Measurements from ENCODE around the gene ATF6.

Gene ATF6

GRCh38 chr1:161735837-161736236 lies 30.3 kb upstream of the ATF6 start:
- TF ChIP-seq CTCF (IDR thresholded peaks at IDR 0.05; ENCODE audit: control insufficient read depth, extremely low read depth, insufficient read depth), result no peak
- DNase-seq (ENCODE audit: low read depth), result no peak

GRCh38 chr1:161736335-161736969 lies 29.7 kb upstream of the ATF6 start:
- no peak for TF ChIP-seq CTCF (IDR thresholded peaks at IDR 0.05; ENCODE audit: control insufficient read depth, extremely low read depth, insufficient read depth)
- no peak for DNase-seq (ENCODE audit: low read depth)
- H3K4me3 ChIP-seq (ENCODE audit: low read depth, low read length), result no peak overlapping the region

More at GRCh38 chr1:161735837-161736236, 30.3 kb upstream of the ATF6 start:
- no peak overlapping the region for H3K4me3 ChIP-seq (ENCODE audit: low read depth, low read length)

- no peak for DNase-seq (ENCODE audit: low read depth)
- TF ChIP-seq CTCF (IDR thresholded peaks at IDR 0.05; ENCODE audit: control insufficient read depth, extremely low read depth, insufficient read depth), result no peak
- no peak overlapping the region for H3K4me3 ChIP-seq (ENCODE audit: low read depth, low read length)
Observed at GRCh38 chr1:161737625-161738024, 28.5 kb upstream of the ATF6 start.

- no peak overlapping the region for H3K4me3 ChIP-seq (ENCODE audit: low read depth, low read length)
- TF ChIP-seq CTCF (IDR thresholded peaks at IDR 0.05; ENCODE audit: control insufficient read depth, extremely low read depth, insufficient read depth), result peak; percentile 67
- peak; percentile 46 for DNase-seq (ENCODE audit: low read depth)
Observed at GRCh38 chr1:161738627-161739287, 27.4 kb upstream of the ATF6 start.

- no peak for DNase-seq (ENCODE audit: low read depth)
- no peak overlapping the region for H3K4me3 ChIP-seq (ENCODE audit: low read depth, low read length)
- TF ChIP-seq CTCF (IDR thresholded peaks at IDR 0.05; ENCODE audit: control insufficient read depth, extremely low read depth, insufficient read depth), result no peak
Observed at GRCh38 chr1:161739865-161740566, 26.1 kb upstream of the ATF6 start.

GRCh38 chr1:161740921-161741320 lies 25.2 kb upstream of the ATF6 start:
- no peak for TF ChIP-seq CTCF (IDR thresholded peaks at IDR 0.05; ENCODE audit: control insufficient read depth, extremely low read depth, insufficient read depth)
- no peak overlapping the region for H3K4me3 ChIP-seq (ENCODE audit: low read depth, low read length)
- DNase-seq (ENCODE audit: low read depth), result no peak
